HG02588 (cell line): Measurements from ENCODE around the gene C2CD4B.

Experiments used
- ATAC-seq: cut with Tn5 transposase; IDR thresholded peaks from one replicate; pipeline ENCODE4 v1.9.1; 2021; ENCODE audit warnings: mild to moderate bottlenecking, moderate library complexity; ENCODE audit not compliant: unreplicated experiment

Gene C2CD4B

GRCh38 chr15:62165104-62165792 is at the start of gene C2CD4B:
Gene C2CD4B, minus strand, starts transcription at chr15:62165285. Its CDS starts 301 bp downstream, at chr15:62164984.
- no peak for ATAC-seq

- no peak for ATAC-seq
Measured at GRCh38 chr15:62212741-62213140, 47.7 kb upstream of the C2CD4B start.

GRCh38 chr15:62211348-62211747 is 46.3 kb upstream of the C2CD4B start:
- ATAC-seq: no peak

GRCh38 chr15:62209821-62210220 is 44.7 kb upstream of the C2CD4B start:
- ATAC-seq: no peak

- no peak for ATAC-seq
Measured at GRCh38 chr15:62209322-62209721, 44.2 kb upstream of the C2CD4B start.

GRCh38 chr15:62208884-62209283 is 43.8 kb upstream of the C2CD4B start:
- no peak for ATAC-seq

GRCh38 chr15:62208367-62208766 is 43.3 kb upstream of the C2CD4B start:
- no peak for ATAC-seq

- ATAC-seq: no peak
Measured at GRCh38 chr15:62190675-62191074, 25.6 kb upstream of the C2CD4B start.

- ATAC-seq: no peak
Measured at GRCh38 chr15:62190274-62190673, 25.2 kb upstream of the C2CD4B start.

GRCh38 chr15:62188744-62189143 is 23.7 kb upstream of the C2CD4B start:
- no peak for ATAC-seq

- no peak for ATAC-seq
Measured at GRCh38 chr15:62187910-62188309, 22.8 kb upstream of the C2CD4B start.

- ATAC-seq: no peak
Measured at GRCh38 chr15:62187425-62187824, 22.3 kb upstream of the C2CD4B start.

GRCh38 chr15:62186578-62186977 is 21.5 kb upstream of the C2CD4B start:
- no peak for ATAC-seq

GRCh38 chr15:62183130-62183529 is 18.0 kb upstream of the C2CD4B start:
- no peak for ATAC-seq

GRCh38 chr15:62173215-62173614 is 8.1 kb upstream of the C2CD4B start:
- no peak for ATAC-seq

- ATAC-seq: no peak
Measured at GRCh38 chr15:62171882-62172281, 6.8 kb upstream of the C2CD4B start.

- no peak for ATAC-seq
Measured at GRCh38 chr15:62165793-62166375, 799 bp upstream of the C2CD4B start.

GRCh38 chr15:62164396-62165103 is 535 bp downstream of the C2CD4B start:
- ATAC-seq: no peak

GRCh38 chr15:62164014-62164395 is 1.1 kb downstream of the C2CD4B start:
- no peak for ATAC-seq

GRCh38 chr15:62163397-62164013 is 1.6 kb downstream of the C2CD4B start:
- ATAC-seq: no peak

GRCh38 chr15:62153228-62153627 is 11.9 kb downstream of the C2CD4B start:
- ATAC-seq: no peak

GRCh38 chr15:62150445-62150844 is 14.6 kb downstream of the C2CD4B start:
- no peak for ATAC-seq
